ENCODE measurements around the gene CPN2.

DNA sequence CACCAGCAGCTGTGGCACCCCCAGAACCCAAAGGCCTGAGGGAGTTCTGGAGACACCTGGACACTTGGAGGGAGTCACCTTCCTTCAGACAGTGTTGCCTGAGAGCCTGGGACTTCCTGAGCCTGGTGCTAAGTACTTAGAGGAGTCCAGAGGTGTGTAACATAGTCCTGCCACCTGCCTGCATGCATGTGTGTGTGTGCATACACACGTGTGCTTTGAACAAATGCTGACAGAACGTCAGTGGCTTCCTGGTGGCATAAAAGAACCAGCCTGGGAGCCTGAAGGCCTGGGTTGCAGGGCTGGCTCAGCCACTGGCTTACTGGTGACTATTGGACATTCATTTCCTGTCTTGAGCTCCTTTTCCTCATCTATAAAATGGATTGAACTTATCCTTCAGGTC, 3.2 kb upstream of the CPN2 start:
- TF ChIP-seq, protein P1, sequence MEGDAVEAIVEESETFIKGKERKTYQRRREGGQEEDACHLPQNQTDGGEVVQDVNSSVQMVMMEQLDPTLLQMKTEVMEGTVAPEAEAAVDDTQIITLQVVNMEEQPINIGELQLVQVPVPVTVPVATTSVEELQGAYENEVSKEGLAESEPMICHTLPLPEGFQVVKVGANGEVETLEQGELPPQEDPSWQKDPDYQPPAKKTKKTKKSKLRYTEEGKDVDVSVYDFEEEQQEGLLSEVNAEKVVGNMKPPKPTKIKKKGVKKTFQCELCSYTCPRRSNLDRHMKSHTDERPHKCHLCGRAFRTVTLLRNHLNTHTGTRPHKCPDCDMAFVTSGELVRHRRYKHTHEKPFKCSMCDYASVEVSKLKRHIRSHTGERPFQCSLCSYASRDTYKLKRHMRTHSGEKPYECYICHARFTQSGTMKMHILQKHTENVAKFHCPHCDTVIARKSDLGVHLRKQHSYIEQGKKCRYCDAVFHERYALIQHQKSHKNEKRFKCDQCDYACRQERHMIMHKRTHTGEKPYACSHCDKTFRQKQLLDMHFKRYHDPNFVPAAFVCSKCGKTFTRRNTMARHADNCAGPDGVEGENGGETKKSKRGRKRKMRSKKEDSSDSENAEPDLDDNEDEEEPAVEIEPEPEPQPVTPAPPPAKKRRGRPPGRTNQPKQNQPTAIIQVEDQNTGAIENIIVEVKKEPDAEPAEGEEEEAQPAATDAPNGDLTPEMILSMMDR (IDR thresholded peaks at IDR 0.05; ENCODE audit: poor library complexity, severe bottlenecking) = no peak
- no peak for TF ChIP-seq EZH2 (IDR thresholded peaks at IDR 0.05; ENCODE audit: borderline replicate concordance, insufficient read depth, low read length, poor library complexity, severe bottlenecking)
